Measurements from ENCODE around the gene TBX5.

The TBX5 gene

GRCh38 chr12:114400361-114400811 is 5.6 kb downstream of the TBX5 start:
- TF ChIP-seq CTCF (IDR thresholded peaks at IDR 0.05; ENCODE audit: insufficient read depth, missing control alignments), result no peak
- DNase-seq (ENCODE audit: insufficient read length, low spot score), result no peak

GRCh38 chr12:114399664-114400211 is 6.2 kb downstream of the TBX5 start:
- no peak for FAIRE-seq
- DNase-seq (ENCODE audit: insufficient read length, low spot score), result no peak
- TF ChIP-seq CTCF (IDR thresholded peaks at IDR 0.05; ENCODE audit: insufficient read depth, missing control alignments), result no peak

More at GRCh38 chr12:114400361-114400811, 5.6 kb downstream of the TBX5 start:
- no peak for FAIRE-seq

- no peak for TF ChIP-seq CTCF (IDR thresholded peaks at IDR 0.05; ENCODE audit: insufficient read depth, missing control alignments)
- no peak for DNase-seq (ENCODE audit: insufficient read length, low spot score)
- FAIRE-seq, result no peak
These were observed 7.7 kb downstream of the TBX5 start for GRCh38 chr12:114397978-114398881.

- FAIRE-seq, result no peak
- no peak for TF ChIP-seq CTCF (IDR thresholded peaks at IDR 0.05; ENCODE audit: insufficient read depth, missing control alignments)
- DNase-seq (ENCODE audit: insufficient read length, low spot score), result no peak
These were observed 8.8 kb downstream of the TBX5 start for GRCh38 chr12:114396869-114397719.

- FAIRE-seq, result no peak
- no peak for TF ChIP-seq CTCF (IDR thresholded peaks at IDR 0.05; ENCODE audit: insufficient read depth, missing control alignments)
- DNase-seq (ENCODE audit: insufficient read length, low spot score), result no peak
These were observed 9.6 kb downstream of the TBX5 start for GRCh38 chr12:114396153-114396868.

GRCh38 chr12:114395755-114396152 is 10.2 kb downstream of the TBX5 start:
- TF ChIP-seq CTCF (IDR thresholded peaks at IDR 0.05; ENCODE audit: insufficient read depth, missing control alignments), result no peak
- FAIRE-seq (no peak), DNase-seq (ENCODE audit: insufficient read length, low spot score) (no peak)

Data from D721Med (cell line).